ENCODE data around the gene PPP6R2.

GRCh38 chr22:50435291-50436014 lies 92.3 kb downstream of the PPP6R2 start:
- TF ChIP-seq GATA3 (IDR thresholded peaks at IDR 0.05; ENCODE audit: low read depth, low read length) (no peak), GATA2 (IDR thresholded peaks at IDR 0.05; ENCODE audit: low read depth, low read length) (no peak)

All from SH-SY5Y (cell line).